ENCODE results near the gene SLC5A12. TPM values are rescaled to one million over a fixed set of nuclear protein-coding genes. Genes with fewer than 3 reads are reported as not detected.

SLC5A12 gene
- total RNA-seq, 1 experiment from 2014 or later, result not detected

DNA sequence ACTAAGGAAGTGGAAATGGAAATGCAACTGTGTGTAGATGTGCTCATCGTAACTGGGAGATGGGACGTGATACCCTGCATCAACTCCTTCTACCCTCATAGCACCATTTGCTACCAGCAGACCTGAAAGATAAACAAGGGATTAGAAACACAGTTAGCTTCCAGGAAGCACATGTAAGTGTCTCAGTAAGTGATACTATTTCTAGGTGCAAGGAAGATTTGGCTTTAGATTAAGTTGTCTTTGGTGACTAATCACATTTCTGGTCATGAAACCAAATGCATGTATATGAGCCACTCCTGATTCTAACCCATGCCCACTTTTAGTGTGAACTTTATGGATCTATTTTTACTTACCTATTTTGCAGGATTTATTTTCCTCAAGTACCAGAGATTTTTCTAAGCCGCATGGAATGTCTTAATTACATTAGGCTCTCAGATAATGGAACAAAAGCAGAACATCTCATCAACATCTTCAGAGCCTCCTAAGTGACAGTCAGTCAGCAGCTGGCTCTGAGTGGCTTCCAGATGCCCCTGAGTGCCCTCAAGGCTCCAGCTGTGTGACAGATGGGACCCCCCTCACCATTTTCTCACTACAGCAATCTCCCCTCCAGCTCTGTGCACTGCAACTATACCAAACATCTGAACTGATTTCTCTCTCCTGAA is 21.2 kb downstream of the SLC5A12 start:
- Histone ChIP-seq H3K4me2 (ENCODE audit: low read length) (no peak overlapping the region), H4K20me1 (ENCODE audit: low read length) (no peaks in the 10 kb centered on the region), H3K79me2 (ENCODE audit: low read length) (no peaks in the 10 kb centered on the region), H3F3A (ENCODE audit: low read length, unreplicated experiment) (no peaks in the 10 kb centered on the region), H3K27me3 (ENCODE audit: low read length) (no peaks in the 10 kb centered on the region), H3K27ac (ENCODE audit: low read length) (no peak overlapping the region), H3K4me1 (ENCODE audit: insufficient read depth, low read length) (no peaks in the 10 kb centered on the region), H3K4me3 (ENCODE audit: low read length) (no peak overlapping the region), H3K9me2 (replicated peaks; ENCODE audit: low read length) (no peaks in the 10 kb centered on the region), H3K36me3 (ENCODE audit: low read depth, low read length) (no peaks in the 10 kb centered on the region), H3K9me3 (ENCODE audit: low read length) (no peaks in the 10 kb centered on the region), H3K9ac (ENCODE audit: low read length) (no peak overlapping the region), H2AFZ (ENCODE audit: low read length) (no peak overlapping the region)
- intact Hi-C loops (cut with micrococcal nuclease), result no loop called here
- ChIA-PET CTCF (no interaction called here), POLR2A (ENCODE audit: unreplicated experiment) (no interaction called here)
- DNase-seq (no peak), ATAC-seq (no peak)
- TF ChIP-seq EZH2phosphoT487 (IDR thresholded peaks at IDR 0.05; ENCODE audit: borderline replicate concordance, low read length) (no peak), EZH2 (IDR thresholded peaks at IDR 0.05; ENCODE audit: low read length, unreplicated experiment) (no peak), CTCF (conservative IDR thresholded peaks at IDR 0.05; ENCODE audit: low read depth, low read length) (no peak)
- BruUV-seq (replicated peaks), result no TSS peak

GRCh38 chr11:26698224-26698623 is 23.6 kb downstream of the SLC5A12 start:
- no TSS peak for BruUV-seq (replicated peaks)
- no peaks in the 10 kb centered on the region for H3F3A ChIP-seq (ENCODE audit: low read length, unreplicated experiment)
- H3K4me1 ChIP-seq (ENCODE audit: insufficient read depth, low read length), result no peaks in the 10 kb centered on the region
- H3K36me3 ChIP-seq (ENCODE audit: low read depth, low read length), result no peaks in the 10 kb centered on the region
- no peak overlapping the region for H3K4me2 ChIP-seq (ENCODE audit: low read length)
- H3K9ac ChIP-seq (ENCODE audit: low read length), result no peak overlapping the region
- no peaks in the 10 kb centered on the region for H3K9me2 ChIP-seq (replicated peaks; ENCODE audit: low read length)
- H2AFZ ChIP-seq (ENCODE audit: low read length), result no peak overlapping the region
- no peaks in the 10 kb centered on the region for H4K20me1 ChIP-seq (ENCODE audit: low read length)
- H3K79me2 ChIP-seq (ENCODE audit: low read length), result no peaks in the 10 kb centered on the region
- TF ChIP-seq EZH2phosphoT487 (IDR thresholded peaks at IDR 0.05; ENCODE audit: borderline replicate concordance, low read length) (no peak), EZH2 (IDR thresholded peaks at IDR 0.05; ENCODE audit: low read length, unreplicated experiment) (no peak)
- CTCF ChIA-PET, result no interaction called here
- no peak for DNase-seq
- no peaks in the 10 kb centered on the region for H3K27me3 ChIP-seq (ENCODE audit: low read length)
- POLR2A ChIA-PET (ENCODE audit: unreplicated experiment), result no interaction called here
- no peak overlapping the region for H3K27ac ChIP-seq (ENCODE audit: low read length)
- H3K9me3 ChIP-seq (ENCODE audit: low read length), result no peaks in the 10 kb centered on the region
- no peak overlapping the region for H3K4me3 ChIP-seq (ENCODE audit: low read length)
- ATAC-seq, result no peak
- intact Hi-C loops (cut with micrococcal nuclease), result no loop called here

DNA sequence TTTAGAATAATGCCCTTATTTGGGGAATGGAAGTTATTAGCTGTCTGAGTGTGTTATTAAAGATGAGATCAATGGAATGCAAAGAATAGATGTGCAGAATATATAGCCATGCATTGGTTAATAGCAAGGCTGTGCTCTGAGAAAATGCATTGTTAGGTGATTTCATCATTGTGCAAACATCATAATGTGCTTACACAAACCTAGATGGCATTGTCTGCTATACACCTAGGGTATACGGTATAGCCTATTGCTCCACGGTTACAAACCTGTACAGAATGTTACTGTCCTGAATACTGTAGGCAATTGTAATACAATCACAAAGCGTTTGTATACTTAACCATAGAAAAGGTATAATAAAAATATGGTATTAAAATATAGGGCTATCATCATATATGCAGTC is 25.5 kb downstream of the SLC5A12 start:
- no TSS peak for BruUV-seq (replicated peaks)
- TF ChIP-seq CTCF (conservative IDR thresholded peaks at IDR 0.05; ENCODE audit: low read depth, low read length) (no peak), EZH2 (IDR thresholded peaks at IDR 0.05; ENCODE audit: low read length, unreplicated experiment) (no peak), EZH2phosphoT487 (IDR thresholded peaks at IDR 0.05; ENCODE audit: borderline replicate concordance, low read length) (no peak)
- no peak overlapping the region for H3K27ac ChIP-seq (ENCODE audit: low read length)
- no peaks in the 10 kb centered on the region for H3K4me1 ChIP-seq (ENCODE audit: insufficient read depth, low read length)
- no peaks in the 10 kb centered on the region for H3F3A ChIP-seq (ENCODE audit: low read length, unreplicated experiment)
- POLR2A ChIA-PET (ENCODE audit: unreplicated experiment), result no interaction called here
- intact Hi-C loops (cut with micrococcal nuclease), result no loop called here
- ATAC-seq, result no peak
- no peak overlapping the region for H3K4me3 ChIP-seq (ENCODE audit: low read length)
- no peaks in the 10 kb centered on the region for H3K27me3 ChIP-seq (ENCODE audit: low read length)
- H3K36me3 ChIP-seq (ENCODE audit: low read depth, low read length), result no peaks in the 10 kb centered on the region
- no peak overlapping the region for H3K9ac ChIP-seq (ENCODE audit: low read length)
- H4K20me1 ChIP-seq (ENCODE audit: low read length), result no peaks in the 10 kb centered on the region
- H3K9me3 ChIP-seq (ENCODE audit: low read length), result no peaks in the 10 kb centered on the region
- H2AFZ ChIP-seq (ENCODE audit: low read length), result no peak overlapping the region
- no peaks in the 10 kb centered on the region for H3K79me2 ChIP-seq (ENCODE audit: low read length)
- H3K9me2 ChIP-seq (replicated peaks; ENCODE audit: low read length), result no peaks in the 10 kb centered on the region
- peak; percentile 22 for DNase-seq
- CTCF ChIA-PET, result no interaction called here
- no peak overlapping the region for H3K4me2 ChIP-seq (ENCODE audit: low read length)
